HEK293 (cell line): Measurements from ENCODE around the gene UBE3B.
"Not testable (repeated sequence)": the region's sequence is repeated elsewhere in the genome, so short reads cannot be mapped to it uniquely, and the experiment has no call there.

ENCODE experiments used
- CTCF ChIA-PET: fragments of 350-600 bp; formaldehyde crosslinking; extraction: SDS; loops from one replicate; lab custom pipeline; 2021; ENCODE audit warnings: antibody characterized with exemption; lab: Yijun Ruan, JAX
- POLR2A ChIA-PET: fragments of 300-600 bp; formaldehyde crosslinking; extraction: SDS; loops from one replicate; lab custom pipeline; 2020; ENCODE audit warnings: antibody characterized with exemption, inconsistent platforms; lab: Yijun Ruan, JAX
- H3K27ac ChIP-seq: fragments of 200-500 bp; sonication (Bioruptor generic); 2 replicates; pipeline ENCODE4 v1.5.1; 2014; ENCODE audit warnings: low read depth, low read length, control low read depth, inconsistent platforms; ENCODE audit errors: extremely low read depth
- H3K36me3 ChIP-seq, 2 experiments: fragments of 200-500 bp in 1 of 2; sonication (Bioruptor generic) in 1 of 2; 1 replicate in 1 of 2; 2 replicates in 1 of 2; pipeline ENCODE4 v1.5.1; 2014 to 2017; ENCODE audit warnings: inconsistent platforms in 2 of 2, low read length in 2 of 2; ENCODE audit not compliant: control insufficient read depth in 2 of 2, insufficient read depth in 1 of 2
- H3K4me1 ChIP-seq: fragments of 200-500 bp; sonication (Bioruptor generic); 2 replicates; pipeline ENCODE4 v1.5.1; 2014; ENCODE audit warnings: mild to moderate bottlenecking, low read length, inconsistent platforms; ENCODE audit not compliant: control insufficient read depth, insufficient read depth
- H3K4me3 ChIP-seq: 2 replicates; pipeline ENCODE4 v1.5.1; 2011; ENCODE audit warnings: low read depth, mild to moderate bottlenecking, control low read depth, low read length, moderate library complexity
- H3K9me3 ChIP-seq: fragments of 200-500 bp; sonication (Bioruptor generic); 2 replicates; pipeline ENCODE4 v1.5.1; 2014; ENCODE audit warnings: low read depth, low read length, inconsistent platforms; ENCODE audit not compliant: control insufficient read depth, insufficient read depth
- BCL6B ChIP-seq: fragments of 450-650 bp; formaldehyde crosslinking; IDR thresholded peaks from 2 replicates; pipeline ENCODE4 v1.5.1; 2017; ENCODE audit warnings: missing biosample characterization, missing genetic modification characterization
- GLIS1 ChIP-seq: fragments of 450-650 bp; formaldehyde crosslinking; IDR thresholded peaks from 2 replicates; pipeline ENCODE4 v1.5.1; 2016; ENCODE audit warnings: missing biosample characterization, missing genetic modification characterization
- GLIS2 ChIP-seq: fragments of 450-650 bp; formaldehyde crosslinking; IDR thresholded peaks from 2 replicates; pipeline ENCODE4 v1.5.1; 2016; ENCODE audit warnings: missing biosample characterization, missing genetic modification characterization
- KLF16 ChIP-seq: fragments of 450-650 bp; formaldehyde crosslinking; IDR thresholded peaks from 2 replicates; pipeline ENCODE4 v1.5.1; 2017; ENCODE audit warnings: missing biosample characterization, missing genetic modification characterization
- PRDM1 ChIP-seq: fragments of 450-650 bp; formaldehyde crosslinking; IDR thresholded peaks from 2 replicates; pipeline ENCODE4; 2016; ENCODE audit warnings: missing biosample characterization, missing genetic modification characterization
- PRDM10 ChIP-seq: fragments of 450-650 bp; formaldehyde crosslinking; IDR thresholded peaks from 2 replicates; pipeline ENCODE4 v1.5.1; 2016; ENCODE audit warnings: missing biosample characterization, missing genetic modification characterization
- WT1 ChIP-seq: fragments of 450-650 bp; formaldehyde crosslinking; IDR thresholded peaks from 2 replicates; pipeline ENCODE4 v1.5.1; 2016; ENCODE audit warnings: missing biosample characterization, missing genetic modification characterization
- ZBTB10 ChIP-seq: fragments of 450-650 bp; formaldehyde crosslinking; IDR thresholded peaks from 2 replicates; pipeline ENCODE4 v1.5.1; 2016; ENCODE audit warnings: missing biosample characterization, missing genetic modification characterization
- ZBTB8A ChIP-seq: fragments of 450-650 bp; formaldehyde crosslinking; IDR thresholded peaks from 2 replicates; pipeline ENCODE4 v1.5.1; 2016; ENCODE audit warnings: missing biosample characterization, missing genetic modification characterization
- ZNF114 ChIP-seq: fragments of 450-650 bp; formaldehyde crosslinking; IDR thresholded peaks from 2 replicates; pipeline ENCODE4 v1.5.0; 2017; ENCODE audit warnings: missing biosample characterization, missing genetic modification characterization
- ZNF132 ChIP-seq: fragments of 450-650 bp; formaldehyde crosslinking; IDR thresholded peaks from 2 replicates; pipeline ENCODE4 v1.5.1; 2017; ENCODE audit warnings: missing biosample characterization, missing genetic modification characterization, borderline replicate concordance
- ZNF133 ChIP-seq: fragments of 450-650 bp; formaldehyde crosslinking; IDR thresholded peaks from 2 replicates; pipeline ENCODE4 v1.5.1; 2016; ENCODE audit warnings: missing biosample characterization, missing genetic modification characterization
- ZNF155 ChIP-seq: fragments of 450-650 bp; formaldehyde crosslinking; IDR thresholded peaks from 2 replicates; pipeline ENCODE4 v1.5.1; 2016; ENCODE audit warnings: missing biosample characterization, missing genetic modification characterization
- ZNF223 ChIP-seq: fragments of 450-650 bp; formaldehyde crosslinking; IDR thresholded peaks from 2 replicates; pipeline ENCODE4 v1.5.1; 2016; ENCODE audit warnings: missing biosample characterization, missing genetic modification characterization
- ZNF404 ChIP-seq: fragments of 450-650 bp; formaldehyde crosslinking; IDR thresholded peaks from 2 replicates; pipeline ENCODE4 v1.5.1; 2017; ENCODE audit warnings: missing biosample characterization, missing genetic modification characterization
- ZNF416 ChIP-seq: fragments of 450-650 bp; formaldehyde crosslinking; IDR thresholded peaks from 2 replicates; pipeline ENCODE4 v1.5.1; 2016; ENCODE audit warnings: missing biosample characterization, missing genetic modification characterization
- ZNF521 ChIP-seq: fragments of 450-650 bp; formaldehyde crosslinking; IDR thresholded peaks from 2 replicates; pipeline ENCODE4 v1.5.1; 2017; ENCODE audit warnings: missing biosample characterization, mild to moderate bottlenecking, missing genetic modification characterization
- ZNF549 ChIP-seq: fragments of 450-650 bp; IDR thresholded peaks from 2 replicates; pipeline ENCODE4 v1.5.1; 2018; ENCODE audit warnings: missing biosample characterization, missing genetic modification characterization, mild to moderate bottlenecking, inconsistent platforms, moderate library complexity
- ZNF660 ChIP-seq: fragments of 450-650 bp; IDR thresholded peaks from 2 replicates; pipeline ENCODE4 v1.5.1; 2018; ENCODE audit warnings: missing biosample characterization, mild to moderate bottlenecking, missing genetic modification characterization
- ZNF707 ChIP-seq: fragments of 450-650 bp; formaldehyde crosslinking; IDR thresholded peaks from 2 replicates; pipeline ENCODE4 v1.5.1; 2016; ENCODE audit warnings: missing biosample characterization, missing genetic modification characterization
- ZNF791 ChIP-seq: fragments of 450-650 bp; formaldehyde crosslinking; IDR thresholded peaks from 2 replicates; pipeline ENCODE4 v1.5.1; 2016; ENCODE audit warnings: missing biosample characterization, missing genetic modification characterization
- ZSCAN30 ChIP-seq: fragments of 450-650 bp; IDR thresholded peaks from 2 replicates; pipeline ENCODE4 v1.5.1; 2018; ENCODE audit warnings: missing biosample characterization, mild to moderate bottlenecking, missing genetic modification characterization, moderate library complexity

UBE3B gene

GRCh38 chr12:109436188-109436560, 41.3 kb upstream of the UBE3B start:
- Histone ChIP-seq H3K4me1 (no peaks in the 10 kb centered on the region; the same call in 1 of the 2 replicates), H3K27ac (no peak overlapping the region), H3K9me3 (no peaks in the 10 kb centered on the region), H3K4me3 (no peak overlapping the region), H3K36me3 (no peaks in the 10 kb centered on the region)
- ChIA-PET POLR2A (no interaction called here), CTCF (interaction anchor here (0.6 kb wide), 1 partner anchor 8 kb away, joined by 3 read pairs; no protein-coding TSS in a partner anchor)
- TF ChIP-seq KLF16 (tag by site-specific recombination) (no peak), PRDM1 (no peak), BCL6B (tag by site-specific recombination) (no peak), ZNF707 (tag by site-specific recombination) (no peak), ZNF114 (no peak), ZSCAN30 (tag by site-specific recombination) (no peak), ZNF133 (tag by site-specific recombination) (no peak), ZNF155 (tag by site-specific recombination) (no peak), ZNF549 (no peak), ZBTB10 (tag by site-specific recombination) (no peak)

- no peaks in the 10 kb centered on the region for H3K9me3 ChIP-seq
- CTCF ChIA-PET: interaction anchor here (1.9 kb wide), 1 partner anchor 11 kb away, joined by 7 read pairs; no protein-coding TSS in a partner anchor
- TF ChIP-seq WT1 (tag by site-specific recombination): no peak
- no peak for TF ChIP-seq GLIS2 (tag by site-specific recombination)
- no peak for TF ChIP-seq PRDM10 (tag by site-specific recombination)
- no peak for TF ChIP-seq ZBTB8A (tag by site-specific recombination)
- no peak for TF ChIP-seq ZNF791
- no peak for TF ChIP-seq ZNF416 (tag by site-specific recombination)
- TF ChIP-seq ZNF132 (tag by site-specific recombination): no peak
- TF ChIP-seq ZNF223: no peak
- no peak for TF ChIP-seq ZNF660 (tag by site-specific recombination)
- TF ChIP-seq ZNF521 (tag by site-specific recombination): no peak
- TF ChIP-seq ZNF404 (tag by site-specific recombination): no peak
- TF ChIP-seq GLIS1: no peak
- TF ChIP-seq, all 188 proteins: peak for 0
- H3K4me1 ChIP-seq: no peaks in the 10 kb centered on the region; the same call in 1 of the 2 replicates
- no peaks in the 10 kb centered on the region for H3K36me3 ChIP-seq
- H3K27ac ChIP-seq: no peak overlapping the region
- POLR2A ChIA-PET: no interaction called here
- H3K4me3 ChIP-seq: no peak overlapping the region
These were observed 38.3 kb upstream of the UBE3B start for GRCh38 chr12:109439181-109439580.

- H3K9me3 ChIP-seq, POLR2A ChIA-PET, H3K27ac ChIP-seq, H3K4me1 ChIP-seq, H3K4me3 ChIP-seq, H3K36me3 ChIP-seq: not testable (repeated sequence)
- CTCF ChIA-PET: interaction anchor here (1.7 to 1.9 kb wide), 2 partner anchors 7 to 12 kb away, joined by 4 to 7 read pairs; no protein-coding TSS in a partner anchor
These were observed 37.5 kb upstream of the UBE3B start for GRCh38 chr12:109439951-109440350.
